Heart right ventricle (tissue), 16 donors: Measurements from ENCODE around the gene B4GAT1. TPM values are rescaled to one million over a fixed set of nuclear protein-coding genes. Genes with fewer than 3 reads are reported as not detected.
"Not testable (repeated sequence)": the region's sequence is repeated elsewhere in the genome, so short reads cannot be mapped to it uniquely, and the experiment has no call there.

Source experiments
- ATAC-seq, 8 donors: fragments of 200-7000 bp; cut with Tn5 transposase; one replicate each; pipeline ENCODE4 v1.9.1; 2020; ENCODE audit warnings: mild to moderate bottlenecking in 8 of 8, moderate library complexity in 8 of 8, moderate number of reproducible peaks in 1 of 8
- DNase-seq, 2 donors: peaks; one replicate each; pipeline ENCODE4 v3.0.0-alpha.2; 2020
- H3K27ac ChIP-seq, 10 donors: fragments of 200-600 bp; sonication (generic) in 2 of 10; one replicate each; pipeline versions ENCODE4 v1.5.0 to v1.8.0; 2020 to 2022; ENCODE audit warnings: mild to moderate bottlenecking in 3 of 10
- H3K27me3 ChIP-seq, 7 donors: fragments of 200-600 bp; one replicate each; pipeline ENCODE4 v1.8.0; 2021 to 2022; ENCODE audit warnings: mild to moderate bottlenecking in 2 of 7
- H3K36me3 ChIP-seq, 9 donors: fragments of 200-600 bp; sonication (generic) in 1 of 9; one replicate each; pipeline versions ENCODE4 v1.5.0 to v1.8.0; 2020 to 2022; ENCODE audit warnings: mild to moderate bottlenecking in 2 of 9
- H3K4me1 ChIP-seq, 9 donors: fragments of 200-600 bp; sonication (generic) in 1 of 9; one replicate each; pipeline versions ENCODE4 v1.5.0 to v1.8.0; 2020 to 2022; ENCODE audit warnings: mild to moderate bottlenecking in 4 of 9
- H3K4me3 ChIP-seq, 10 donors: fragments of 200-600 bp; sonication (generic) in 2 of 10; one replicate each; pipeline versions ENCODE4 v1.5.0 to v1.8.0; 2020 to 2022; ENCODE audit warnings: mild to moderate bottlenecking in 7 of 10, moderate library complexity in 2 of 10
- H3K9me3 ChIP-seq, 11 donors: fragments of 200-600 bp in 10 of 11; sonication (generic) in 2 of 11; one replicate each; pipeline versions ENCODE4 v1.5.0 to v1.8.0; 2013 to 2022; ENCODE audit warnings: mild to moderate bottlenecking in 2 of 11, control low read depth in 1 of 11, moderate library complexity in 1 of 11
- WGBS, 2 donors: extraction: QIAGEN DNeasy Blood & Tissue Kit; methylation state at CpG; one replicate each; pipeline ENCODE4 v1.1.7; 2013; ENCODE audit warnings: inconsistent platforms in 1 of 2; 5-methylcytosine and 5-hydroxymethylcytosine counted together
- intact Hi-C, 10 donors: fragments of 100-400 bp; cut with DNase I; formaldehyde crosslinking; loops; one replicate each; pipeline versions ENCODE4 v1.11.1 to v1.14.2; 2022
- polyA plus RNA-seq, 2 donors: library from polyadenylated mRNA; stranded (reverse); fragments of 200-250 nt; gene quantifications; one replicate each; pipeline ENCODE4 v1.2.3, GENCODE V29; 2013
- total RNA-seq, 10 donors: library from RNA; stranded (reverse); fragmentation: NEBNext Ultra II Directional in 3 of 10; extraction: Animal tissue kit (Norgen Biotek cat#: 25700) in 3 of 10; gene quantifications; one replicate each; pipeline versions ENCODE4 v1.2.1 to v1.2.4, GENCODE V29; 2021 to 2023
- TF ChIP-seq, protein P1 (sequence below), 9 donors: fragments of 200-600 bp; sonication (generic) in 2 of 9; IDR thresholded peaks; one replicate each; pipeline versions ENCODE4 v1.5.0 to v1.8.0; 2021 to 2022; ENCODE audit warnings: antibody characterized with exemption in 9 of 9, mild to moderate bottlenecking in 5 of 9, moderate library complexity in 1 of 9
- donor health status: Arrhythmogenic right ventricular cardiomyopathy.
- donor health status: ischemic (EF 13 %, LVEDD 7.1; RV severe dilation, severe dysfunction).
- donor health status: healthy with polysubstance abuse.
- donor health status: DM: no; HTN: yes; CAD: no.
- donor health status: DM: no; HTN: no; CAD: no.
- donor health status: ischemic (EF 25% LVEDD 6.9; RV normal size, moderate dysfunction).
- donor health status: ischemic (EF 25% LVEDD 5.7; RV mildly dilated, moderate dysfunction).
- donor health status: healthy.
- donor health status: DM: yes; HTN: yes; CAD: no.
- donor health status: Ischemic cardiomyopathy.
- donor health status: ischemic (EF 35%, LVEDD 5.7; RV mildly dilated, moderate dysfunction).
- donor health status: nonischemic (EF 11% LVEDD 7.7; RV severe dilation, severe dysfunction).
- donor health status: DM: yes; HTN: yes; CAD: no.
- donor health status: PGD.
- donor health status: ischemic (EF 29% LVEDD 5.4; RV normal size, mild dysfunction).
- donor health status: nonischemic (EF 23%, LVEDD 6.1; RV moderate dilation, normal function).

B4GAT1 gene
- total and polyA plus RNA-seq, 12 donors: 22.3 to 69.6 (median 46.1) TPM

DNA sequence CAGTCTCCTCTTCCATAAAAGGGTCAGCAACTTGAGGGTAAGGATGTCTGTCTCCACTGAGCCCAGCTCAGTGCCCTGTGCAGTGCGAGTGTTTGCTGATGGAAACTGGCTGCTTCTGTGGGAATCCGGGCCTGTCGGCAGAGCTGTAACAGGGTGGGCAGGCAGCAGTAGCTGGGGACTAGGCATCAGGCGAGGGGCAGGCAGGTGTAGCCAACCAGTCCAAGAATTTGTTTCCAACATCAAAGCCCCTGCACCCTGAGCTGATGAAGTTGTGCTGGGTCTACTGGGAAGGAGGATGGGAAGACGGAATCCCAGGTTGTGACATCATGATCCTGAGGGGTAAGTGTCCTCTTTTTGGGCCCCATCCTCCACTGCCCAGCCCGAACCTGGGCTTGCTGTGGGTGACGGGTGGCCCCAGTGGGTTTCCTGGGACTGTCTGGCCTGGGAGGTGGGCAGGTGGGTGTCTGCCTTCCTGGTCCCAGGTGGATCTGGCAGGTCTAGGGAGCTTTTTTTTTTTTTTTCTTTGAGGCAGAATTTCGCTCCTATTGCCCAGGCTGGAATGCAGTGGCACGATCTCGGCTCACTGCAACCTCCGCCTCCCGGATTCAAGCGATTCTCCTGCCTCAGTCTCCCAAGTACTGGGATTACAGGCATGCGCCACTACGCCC, 13.1 kb upstream of the B4GAT1 start:
- Histone ChIP-seq H3K27me3 (no peaks in the 10 kb centered on the region), H3K27ac (no peak overlapping the region), H3K4me3 (no peak overlapping the region), H3K9me3 (no peaks in the 10 kb centered on the region), H3K36me3 (peaks cover 0 to 10% (median 0%) of the 10 kb centered on the region in 9 donors), H3K4me1 (peaks cover 0 to 15% (median 4%) of the 10 kb centered on the region in 9 donors)
- TF ChIP-seq, protein P1, sequence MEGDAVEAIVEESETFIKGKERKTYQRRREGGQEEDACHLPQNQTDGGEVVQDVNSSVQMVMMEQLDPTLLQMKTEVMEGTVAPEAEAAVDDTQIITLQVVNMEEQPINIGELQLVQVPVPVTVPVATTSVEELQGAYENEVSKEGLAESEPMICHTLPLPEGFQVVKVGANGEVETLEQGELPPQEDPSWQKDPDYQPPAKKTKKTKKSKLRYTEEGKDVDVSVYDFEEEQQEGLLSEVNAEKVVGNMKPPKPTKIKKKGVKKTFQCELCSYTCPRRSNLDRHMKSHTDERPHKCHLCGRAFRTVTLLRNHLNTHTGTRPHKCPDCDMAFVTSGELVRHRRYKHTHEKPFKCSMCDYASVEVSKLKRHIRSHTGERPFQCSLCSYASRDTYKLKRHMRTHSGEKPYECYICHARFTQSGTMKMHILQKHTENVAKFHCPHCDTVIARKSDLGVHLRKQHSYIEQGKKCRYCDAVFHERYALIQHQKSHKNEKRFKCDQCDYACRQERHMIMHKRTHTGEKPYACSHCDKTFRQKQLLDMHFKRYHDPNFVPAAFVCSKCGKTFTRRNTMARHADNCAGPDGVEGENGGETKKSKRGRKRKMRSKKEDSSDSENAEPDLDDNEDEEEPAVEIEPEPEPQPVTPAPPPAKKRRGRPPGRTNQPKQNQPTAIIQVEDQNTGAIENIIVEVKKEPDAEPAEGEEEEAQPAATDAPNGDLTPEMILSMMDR (IDR thresholded peaks at IDR 0.05): no peak
- WGBS, 2 donors: 94 to 97% methylated on average over 15 of the region's 15 CpGs
- intact Hi-C loops: no loop called here
- peak in 1 of 8 donors; percentile 16 for ATAC-seq
- DNase-seq: no peak

DNA sequence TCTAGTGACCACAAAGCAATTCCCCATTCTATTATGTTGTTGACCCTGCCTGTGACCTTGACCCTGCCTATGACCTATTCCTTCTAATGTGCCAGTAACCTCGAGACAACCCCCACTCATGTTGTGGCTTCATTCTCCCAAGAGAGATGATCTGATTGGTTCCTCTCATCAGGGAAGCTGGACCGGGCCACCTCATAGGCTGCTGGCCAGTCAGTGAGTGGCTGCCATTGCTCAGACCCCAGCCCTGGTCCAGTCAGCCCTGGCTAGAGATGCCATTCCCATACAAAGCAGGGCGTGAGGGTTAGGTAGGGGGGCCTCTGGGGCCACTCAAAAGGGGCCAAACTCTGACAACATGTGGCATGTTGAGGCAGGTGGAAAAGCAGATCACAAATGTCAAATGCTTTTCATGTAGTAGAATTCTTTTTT, 12.2 kb upstream of the B4GAT1 start:
- WGBS, 2 donors: 61 to 67% methylated on average over 3 of the region's 3 CpGs
- Histone ChIP-seq H3K27me3 (no peaks in the 10 kb centered on the region), H3K36me3 (peaks cover 0 to 15% (median 0%) of the 10 kb centered on the region in 9 donors), H3K4me1 (peaks cover 0 to 15% (median 4%) of the 10 kb centered on the region in 9 donors), H3K9me3 (no peaks in the 10 kb centered on the region), H3K4me3 (no peak overlapping the region), H3K27ac (no peak overlapping the region)
- TF ChIP-seq, protein P1 (IDR thresholded peaks at IDR 0.05): no peak
- no peak for ATAC-seq
- no peak for DNase-seq
- intact Hi-C loops: no loop called here

DNA sequence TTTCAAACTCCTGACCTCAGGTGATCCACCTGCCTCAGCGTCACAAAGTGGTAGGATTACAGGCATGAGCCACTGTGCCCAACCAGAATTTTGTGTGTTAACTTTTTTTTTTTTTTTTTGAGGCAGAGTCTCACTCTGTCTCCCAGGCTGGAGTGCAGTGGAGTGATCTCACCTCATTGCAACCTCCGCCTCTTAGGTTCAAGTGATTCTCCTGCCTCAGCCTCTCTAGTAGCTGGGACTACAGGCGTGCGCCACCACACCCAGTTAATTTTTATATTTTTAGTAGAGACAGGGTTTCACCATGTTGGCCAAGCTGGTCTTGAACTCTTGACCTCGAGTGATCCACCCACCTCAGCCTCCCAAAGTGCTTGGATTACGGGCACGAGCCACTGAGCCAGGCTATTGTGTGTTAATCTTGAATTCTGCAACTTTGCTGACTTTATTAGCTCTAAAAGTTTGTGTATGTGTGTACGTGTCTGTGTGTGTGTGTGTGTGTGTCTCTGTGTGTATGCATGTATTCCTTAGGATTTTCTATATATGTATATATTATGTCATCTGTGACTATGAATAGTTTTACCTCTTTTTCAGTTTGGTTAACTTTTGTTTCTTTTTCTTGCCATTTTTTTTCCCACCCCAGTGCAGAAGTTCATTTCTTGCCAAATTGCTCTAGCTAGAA, 3.3 kb upstream of the B4GAT1 start:
- DNase-seq, H3K9me3 ChIP-seq, ATAC-seq, intact Hi-C loops, H3K27me3 ChIP-seq, H3K27ac ChIP-seq, H3K4me3 ChIP-seq: not testable (repeated sequence)
- 87 to 94% methylated on average over 8 of the region's 8 CpGs for WGBS, 2 donors
- Histone ChIP-seq H3K4me1 (peaks cover 11 to 26% (median 19%) of the 10 kb centered on the region in 9 donors), H3K36me3 (peaks cover 0 to 16% (median 0%) of the 10 kb centered on the region in 9 donors)

DNA sequence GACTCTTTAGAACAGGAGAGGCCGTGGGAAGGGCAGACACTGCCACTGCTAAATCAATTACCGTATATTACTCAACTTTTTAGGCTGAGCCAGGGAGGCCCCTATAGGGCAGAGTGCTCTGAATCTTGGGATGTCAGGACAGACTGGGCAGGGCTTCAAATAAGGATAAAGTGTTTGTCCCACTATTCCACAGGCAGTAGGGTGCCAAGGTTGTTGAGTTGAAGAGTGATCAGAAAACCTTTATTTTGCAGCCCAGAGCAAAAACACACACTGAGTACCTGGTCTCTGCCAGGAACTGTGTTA, 1.6 kb upstream of the B4GAT1 start:
- Histone ChIP-seq H3K27ac (no peak overlapping the region), H3K4me3 (no peak overlapping the region), H3K4me1 (peaks cover 16 to 39% (median 29%) of the 10 kb centered on the region in 9 donors), H3K9me3 (no peaks in the 10 kb centered on the region), H3K36me3 (peaks cover 0 to 5% (median 0%) of the 10 kb centered on the region in 9 donors), H3K27me3 (peaks cover 0 to 5% (median 0%) of the 10 kb centered on the region in 7 donors)
- WGBS, 2 donors: 56 to 64% methylated on average over 2 of the region's 2 CpGs
- DNase-seq: no peak
- intact Hi-C loops: loop anchor here in 3 of 10 donors (5.0 kb wide), 2 partner anchors 37 to 38 kb away; no protein-coding TSS in a partner anchor
- no peak for ATAC-seq
- TF ChIP-seq, protein P1 (IDR thresholded peaks at IDR 0.05): no peak
